ENCODE results near the gene ANAPC13.
A peak's percentile ranks its signal among the peaks of the same experiment; 100 is the strongest.

The ANAPC13 gene

GRCh38 chr3:134481166-134481565, 4.6 kb downstream of the ANAPC13 start:
- DNase-seq, result no peak

- DNase-seq, result no peak
Observed at GRCh38 chr3:134480546-134480945, 5.2 kb downstream of the ANAPC13 start.

GRCh38 chr3:134477938-134478337, 7.8 kb downstream of the ANAPC13 start:
- no peak for DNase-seq

- no peak for DNase-seq
Observed at GRCh38 chr3:134477002-134477401, 8.8 kb downstream of the ANAPC13 start.

- DNase-seq, result no peak
Observed at GRCh38 chr3:134476306-134476705, 9.5 kb downstream of the ANAPC13 start.

GRCh38 chr3:134474956-134475355, 10.8 kb downstream of the ANAPC13 start:
- no peak for DNase-seq

- peak; percentile 62 for DNase-seq
Observed at GRCh38 chr3:134473868-134474546, 11.8 kb downstream of the ANAPC13 start.

- DNase-seq, result no peak
Observed at GRCh38 chr3:134472831-134473230, 13.0 kb downstream of the ANAPC13 start.

GRCh38 chr3:134471521-134472193, 14.1 kb downstream of the ANAPC13 start:
- DNase-seq, result no peak

GRCh38 chr3:134468519-134468918, 17.3 kb downstream of the ANAPC13 start:
- no peak for DNase-seq

GRCh38 chr3:134466331-134466730, 19.5 kb downstream of the ANAPC13 start:
- DNase-seq, result no peak

GRCh38 chr3:134464689-134465365, 21.0 kb downstream of the ANAPC13 start:
- no peak for DNase-seq

GRCh38 chr3:134464064-134464688, 21.6 kb downstream of the ANAPC13 start:
- no peak for DNase-seq

- no peak for DNase-seq
Observed at GRCh38 chr3:134463676-134464063, 22.1 kb downstream of the ANAPC13 start.

GRCh38 chr3:134462331-134462941, 23.3 kb downstream of the ANAPC13 start:
- no peak for DNase-seq

GRCh38 chr3:134460965-134461364, 24.8 kb downstream of the ANAPC13 start:
- DNase-seq, result no peak

- no peak for DNase-seq
Observed at GRCh38 chr3:134459562-134459961, 26.2 kb downstream of the ANAPC13 start.

- DNase-seq, result no peak
Observed at GRCh38 chr3:134458406-134458945, 27.3 kb downstream of the ANAPC13 start.

GRCh38 chr3:134457376-134458074, 28.3 kb downstream of the ANAPC13 start:
- no peak for DNase-seq

- no peak for DNase-seq
Observed at GRCh38 chr3:134453631-134454030, 32.2 kb downstream of the ANAPC13 start.

GRCh38 chr3:134449951-134450350, 35.8 kb downstream of the ANAPC13 start:
- no peak for DNase-seq

GRCh38 chr3:134449277-134449676, 36.5 kb downstream of the ANAPC13 start:
- peak; percentile 32 for DNase-seq
